ENCODE results near the gene COMMD10. TPM values are rescaled to one million over a fixed set of nuclear protein-coding genes. Genes with fewer than 3 reads are reported as not detected.

Gene COMMD10
- total RNA-seq, 2 experiments from 2014 or later: 21.7 to 24.4 TPM

DNA sequence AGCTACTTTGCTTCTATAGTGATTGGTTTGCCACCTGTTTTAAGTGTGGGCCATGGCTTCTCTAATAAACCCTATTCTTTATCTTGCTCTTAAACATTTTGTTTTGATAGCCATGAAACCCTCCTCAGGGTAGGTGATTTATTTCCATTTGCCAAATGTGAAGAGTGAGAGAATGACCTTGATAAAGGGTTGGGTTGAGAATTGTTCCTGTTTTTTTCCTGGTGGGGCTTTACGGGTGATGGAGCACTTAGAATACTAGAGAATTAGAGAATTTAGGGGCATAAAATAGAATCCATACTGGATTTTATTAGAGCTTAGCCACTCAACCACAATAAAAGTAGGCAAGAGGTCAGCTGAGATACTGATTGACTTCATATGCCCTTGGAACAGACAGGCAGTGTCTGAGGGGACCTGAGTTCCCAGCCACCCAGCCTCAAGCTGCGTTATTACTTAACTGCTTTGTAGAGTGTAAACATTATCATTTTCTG lies 68.9 kb downstream of the COMMD10 start:
- Mint-ChIP-seq H3K4me1 (ENCODE audit: low read depth) (no peaks in the 10 kb centered on the region), H3K9me3 (ENCODE audit: insufficient read depth) (no peaks in the 10 kb centered on the region), H3K4me3 (no peak overlapping the region), H3K36me3 (ENCODE audit: low read depth) (peaks cover 2% of the 10 kb centered on the region), H3K27ac (no peak overlapping the region), H3K27me3 (ENCODE audit: low read depth) (no peaks in the 10 kb centered on the region)
- CTCF ChIA-PET: interaction anchor here (0.6 to 1.3 kb wide), 2 partner anchors 17 to 379 kb away, joined by 3 to 7 read pairs; no protein-coding TSS in a partner anchor
- no peak for ATAC-seq
- no peak for DNase-seq
- POLR2A ChIA-PET: no interaction called here

DNA sequence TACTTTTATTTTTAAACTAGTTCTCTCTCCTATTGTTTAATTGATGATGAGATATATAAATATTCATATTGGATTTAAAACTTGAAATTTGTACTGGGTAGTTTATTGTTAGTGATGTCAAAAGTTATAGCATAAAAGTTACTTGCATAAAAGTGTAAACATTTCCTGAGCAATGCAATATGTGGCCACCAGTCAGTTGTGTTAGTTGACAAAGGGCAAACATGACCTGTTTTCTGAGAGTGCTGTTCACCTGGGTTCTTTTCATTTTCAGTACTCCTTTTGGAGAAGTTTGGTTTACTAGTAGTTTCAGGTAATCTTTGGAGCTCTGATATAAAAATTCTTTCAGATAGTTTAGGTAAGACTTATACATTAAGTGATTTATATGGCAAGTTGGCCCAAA lies 69.4 kb downstream of the COMMD10 start:
- no peaks in the 10 kb centered on the region for H3K27me3 Mint-ChIP-seq (ENCODE audit: low read depth)

DNA sequence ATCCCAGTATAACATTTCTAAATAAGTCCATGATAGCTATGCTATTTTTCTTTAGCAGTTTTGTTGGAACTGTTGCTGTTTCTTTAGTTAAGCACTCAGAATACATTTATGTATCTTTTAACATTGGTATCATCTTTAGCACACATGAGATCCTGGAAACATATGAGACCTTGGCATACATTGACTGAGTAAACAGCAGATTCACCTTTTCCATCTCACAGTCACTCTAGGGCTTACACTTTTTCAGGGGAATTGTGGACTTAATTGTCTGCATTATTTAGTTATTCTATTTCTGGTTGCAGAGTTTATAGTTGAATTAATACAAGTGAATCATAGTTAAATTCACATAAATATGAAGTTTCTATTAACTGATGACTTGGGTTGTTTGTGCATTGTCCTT lies 70.1 kb downstream of the COMMD10 start:
- CTCF ChIA-PET: no interaction called here
- DNase-seq: no peak
- Mint-ChIP-seq H3K27ac (no peak overlapping the region), H3K36me3 (ENCODE audit: low read depth) (no peaks in the 10 kb centered on the region), H3K4me3 (no peak overlapping the region), H3K27me3 (ENCODE audit: low read depth) (no peaks in the 10 kb centered on the region), H3K9me3 (ENCODE audit: insufficient read depth) (no peaks in the 10 kb centered on the region), H3K4me1 (ENCODE audit: low read depth) (no peaks in the 10 kb centered on the region)
- ATAC-seq: no peak
- POLR2A ChIA-PET: no interaction called here

More for the DNA sequence above, 69.4 kb downstream of the COMMD10 start:
- ATAC-seq (no peak), DNase-seq (no peak)
- CTCF ChIA-PET: no interaction called here
- H3K9me3 Mint-ChIP-seq (ENCODE audit: insufficient read depth): no peaks in the 10 kb centered on the region
- no peaks in the 10 kb centered on the region for H3K4me1 Mint-ChIP-seq (ENCODE audit: low read depth)
- H3K4me3 Mint-ChIP-seq: no peak overlapping the region
- no peaks in the 10 kb centered on the region for H3K36me3 Mint-ChIP-seq (ENCODE audit: low read depth)
- H3K27ac Mint-ChIP-seq: no peak overlapping the region
- POLR2A ChIA-PET: no interaction called here

DNA sequence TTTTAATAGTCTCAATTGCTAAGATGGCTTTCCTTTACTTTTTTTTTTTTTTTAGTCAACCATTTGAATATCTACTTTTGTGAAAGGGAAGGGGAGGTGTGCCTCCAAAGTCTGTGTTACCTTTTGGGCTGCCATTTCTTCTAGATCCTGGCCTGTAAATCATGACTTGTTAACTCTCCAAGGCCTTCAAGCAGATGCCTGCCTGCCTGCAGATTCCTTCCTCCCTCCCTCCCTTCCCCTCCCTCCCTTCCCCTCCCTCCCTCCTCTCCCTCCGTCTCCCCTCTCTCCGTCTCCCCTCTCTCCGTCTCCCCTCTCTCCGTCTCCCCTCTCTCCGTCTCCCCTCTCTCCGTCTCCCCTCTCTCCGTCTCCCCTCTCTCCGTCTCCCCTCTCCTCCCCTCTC lies 73.1 kb downstream of the COMMD10 start:
- H3K36me3 Mint-ChIP-seq (ENCODE audit: low read depth): no peaks in the 10 kb centered on the region
- no peaks in the 10 kb centered on the region for H3K27me3 Mint-ChIP-seq (ENCODE audit: low read depth)
- no peak for ATAC-seq
- CTCF ChIA-PET: no interaction called here
- POLR2A ChIA-PET: no interaction called here
- H3K27ac Mint-ChIP-seq: no peak overlapping the region
- H3K4me1 Mint-ChIP-seq (ENCODE audit: low read depth): no peaks in the 10 kb centered on the region
- H3K9me3 Mint-ChIP-seq (ENCODE audit: insufficient read depth): no peaks in the 10 kb centered on the region
- no peak overlapping the region for H3K4me3 Mint-ChIP-seq
- no peak for DNase-seq

DNA sequence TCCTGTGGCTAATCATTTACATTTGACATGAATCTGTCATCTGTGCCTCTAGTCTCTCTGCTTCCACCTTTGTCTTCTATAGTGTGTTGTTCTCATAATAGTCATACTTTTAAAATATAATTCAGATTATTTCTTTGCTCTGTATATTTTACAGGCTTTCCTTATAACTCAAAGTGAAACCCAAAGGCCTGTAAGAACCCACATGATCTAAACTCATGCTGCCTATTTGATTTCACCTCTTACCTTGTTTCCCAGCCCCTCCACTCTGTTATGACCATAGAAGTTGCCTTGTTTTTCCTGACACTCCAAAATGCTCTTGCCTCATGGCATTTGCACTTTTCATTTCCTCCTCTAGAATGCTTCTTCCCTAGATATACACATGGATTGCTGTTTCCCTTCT lies 74.2 kb downstream of the COMMD10 start:
- no peak overlapping the region for H3K27ac Mint-ChIP-seq
- ATAC-seq: no peak
- no peaks in the 10 kb centered on the region for H3K36me3 Mint-ChIP-seq (ENCODE audit: low read depth)
- DNase-seq: no peak
- H3K27me3 Mint-ChIP-seq (ENCODE audit: low read depth): no peaks in the 10 kb centered on the region
- no peak overlapping the region for H3K4me3 Mint-ChIP-seq
- H3K4me1 Mint-ChIP-seq (ENCODE audit: low read depth): no peaks in the 10 kb centered on the region
- CTCF ChIA-PET: no interaction called here
- POLR2A ChIA-PET: no interaction called here
- H3K9me3 Mint-ChIP-seq (ENCODE audit: insufficient read depth): no peaks in the 10 kb centered on the region

DNA sequence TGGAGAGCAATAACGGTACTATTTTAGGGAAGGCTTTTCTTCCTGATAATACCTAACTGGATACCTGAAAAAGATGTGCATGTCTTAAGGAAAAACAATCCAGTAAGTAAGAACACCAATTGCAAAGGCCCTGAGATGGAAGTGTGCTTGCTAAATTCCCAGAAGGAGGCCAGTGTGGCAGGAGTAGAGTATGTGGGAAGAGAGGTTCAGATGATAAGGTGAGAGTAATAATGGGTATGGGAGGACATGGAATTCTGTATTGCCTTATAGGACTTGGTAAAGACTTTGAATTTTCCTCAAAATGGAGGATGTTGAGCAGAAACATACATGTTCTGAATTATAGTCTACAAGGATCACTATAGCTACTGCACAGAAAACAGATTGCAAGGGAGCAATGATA lies 89.3 kb downstream of the COMMD10 start:
- no peak for DNase-seq
- Mint-ChIP-seq H3K27ac (no peak overlapping the region), H3K4me3 (no peak overlapping the region), H3K27me3 (ENCODE audit: low read depth) (no peaks in the 10 kb centered on the region), H3K9me3 (ENCODE audit: insufficient read depth) (peaks cover 5% of the 10 kb centered on the region), H3K36me3 (ENCODE audit: low read depth) (no peaks in the 10 kb centered on the region), H3K4me1 (ENCODE audit: low read depth) (no peaks in the 10 kb centered on the region)
- CTCF ChIA-PET: no interaction called here
- no peak for ATAC-seq
- POLR2A ChIA-PET: no interaction called here

DNA sequence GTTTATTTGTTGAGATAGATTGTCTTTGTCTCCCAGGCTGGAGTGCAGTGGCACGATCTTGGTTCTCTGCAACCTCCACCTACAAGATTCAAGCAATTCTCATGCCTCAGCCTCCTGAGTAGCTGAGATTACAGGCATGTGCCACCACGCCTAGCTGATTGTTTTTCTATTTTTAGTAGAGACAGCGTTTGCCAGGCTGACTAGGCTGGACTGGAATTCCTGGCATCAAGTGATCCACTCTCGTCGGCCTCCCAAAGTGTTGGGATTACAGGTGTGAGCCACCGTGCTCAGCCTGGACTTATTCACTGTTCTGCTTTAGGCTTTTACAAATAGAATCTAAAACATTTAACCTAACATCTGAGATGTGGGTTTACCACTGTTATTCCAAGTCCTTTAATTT lies 91.3 kb downstream of the COMMD10 start:
- CTCF ChIA-PET: no interaction called here
- Mint-ChIP-seq H3K4me3 (no peak overlapping the region), H3K27me3 (ENCODE audit: low read depth) (no peaks in the 10 kb centered on the region), H3K9me3 (ENCODE audit: insufficient read depth) (peaks cover under 1% of the 10 kb centered on the region), H3K4me1 (ENCODE audit: low read depth) (no peaks in the 10 kb centered on the region), H3K36me3 (ENCODE audit: low read depth) (no peaks in the 10 kb centered on the region), H3K27ac (no peak overlapping the region)
- POLR2A ChIA-PET: no interaction called here
- DNase-seq (no peak), ATAC-seq (no peak)

DNA sequence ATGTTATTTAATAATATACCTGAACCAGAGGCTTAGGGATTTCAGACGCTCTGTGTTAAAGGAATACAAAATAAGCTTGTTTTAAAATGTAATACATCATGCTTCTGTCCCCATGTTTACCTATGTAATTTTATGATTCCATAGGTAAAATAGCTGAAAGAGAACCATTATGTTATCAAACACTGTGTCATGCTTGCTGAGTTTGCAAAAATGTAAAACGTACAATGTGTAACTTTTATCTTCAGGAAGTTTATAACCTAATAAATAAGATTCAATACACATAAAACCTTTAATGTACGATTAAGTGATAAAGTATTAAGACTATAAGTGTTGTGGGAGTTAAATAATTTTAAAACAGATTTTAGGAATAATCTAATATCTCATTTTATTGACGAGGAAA lies 94.1 kb downstream of the COMMD10 start:
- Mint-ChIP-seq H3K9me3 (ENCODE audit: insufficient read depth) (no peaks in the 10 kb centered on the region), H3K4me1 (ENCODE audit: low read depth) (no peaks in the 10 kb centered on the region), H3K4me3 (no peak overlapping the region), H3K27ac (no peak overlapping the region), H3K27me3 (ENCODE audit: low read depth) (no peaks in the 10 kb centered on the region), H3K36me3 (ENCODE audit: low read depth) (no peaks in the 10 kb centered on the region)
- ChIA-PET POLR2A (no interaction called here), CTCF (no interaction called here)
- DNase-seq: no peak
- ATAC-seq: no peak

DNA sequence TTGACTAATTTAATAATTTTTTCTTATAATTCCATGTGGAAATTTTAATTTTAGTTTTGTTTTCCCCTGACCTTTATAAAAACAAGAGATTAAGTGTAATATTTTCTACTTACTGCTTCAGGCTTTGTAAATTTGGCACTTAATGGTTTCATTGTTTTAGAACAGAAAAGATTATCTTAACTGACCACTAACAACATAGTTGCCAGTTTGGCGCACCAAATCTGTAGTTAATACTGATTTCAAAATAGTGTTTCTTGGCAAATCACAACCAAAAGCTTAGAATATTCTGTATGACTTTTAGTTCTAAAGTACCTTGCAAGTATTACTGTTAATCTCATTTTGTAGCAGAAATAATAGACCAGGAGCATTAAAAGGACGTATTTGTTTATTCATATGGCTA lies 124.3 kb downstream of the COMMD10 start:
- H3K27me3 Mint-ChIP-seq (ENCODE audit: low read depth): no peaks in the 10 kb centered on the region
- H3K36me3 Mint-ChIP-seq (ENCODE audit: low read depth): no peaks in the 10 kb centered on the region
- DNase-seq (no peak), ATAC-seq (no peak)
- H3K27ac Mint-ChIP-seq: no peak overlapping the region
- ChIA-PET CTCF (no interaction called here), POLR2A (no interaction called here)
- H3K4me1 Mint-ChIP-seq (ENCODE audit: low read depth): no peaks in the 10 kb centered on the region
- H3K9me3 Mint-ChIP-seq (ENCODE audit: insufficient read depth): no peaks in the 10 kb centered on the region
- H3K4me3 Mint-ChIP-seq: no peak overlapping the region

DNA sequence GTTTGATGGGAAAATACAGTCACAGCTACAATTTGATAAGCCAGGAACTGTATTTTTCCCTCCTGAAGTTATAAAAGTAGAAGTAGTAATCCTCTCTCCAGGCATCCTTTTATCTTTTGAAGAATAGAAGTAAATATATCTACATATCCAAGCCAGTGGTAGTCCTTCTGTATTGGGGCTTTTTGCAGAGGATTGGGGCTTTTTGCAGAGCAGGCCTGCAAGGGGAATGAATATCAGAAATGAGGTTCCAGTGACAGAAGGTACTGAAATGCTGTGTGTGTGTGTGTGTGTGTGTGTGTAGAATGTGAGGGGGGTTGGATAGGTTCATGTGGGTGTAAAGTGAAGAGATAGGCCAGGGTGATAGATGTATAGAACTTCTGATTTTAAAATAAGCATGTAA lies 127.4 kb downstream of the COMMD10 start:
- H3K27ac Mint-ChIP-seq: no peak overlapping the region
- no peak overlapping the region for H3K4me3 Mint-ChIP-seq
- no peaks in the 10 kb centered on the region for H3K4me1 Mint-ChIP-seq (ENCODE audit: low read depth)
- CTCF ChIA-PET: no interaction called here
- no peaks in the 10 kb centered on the region for H3K27me3 Mint-ChIP-seq (ENCODE audit: low read depth)
- H3K9me3 Mint-ChIP-seq (ENCODE audit: insufficient read depth): peaks cover 4% of the 10 kb centered on the region
- POLR2A ChIA-PET: no interaction called here
- no peaks in the 10 kb centered on the region for H3K36me3 Mint-ChIP-seq (ENCODE audit: low read depth)
- DNase-seq (no peak), ATAC-seq (no peak)

DNA sequence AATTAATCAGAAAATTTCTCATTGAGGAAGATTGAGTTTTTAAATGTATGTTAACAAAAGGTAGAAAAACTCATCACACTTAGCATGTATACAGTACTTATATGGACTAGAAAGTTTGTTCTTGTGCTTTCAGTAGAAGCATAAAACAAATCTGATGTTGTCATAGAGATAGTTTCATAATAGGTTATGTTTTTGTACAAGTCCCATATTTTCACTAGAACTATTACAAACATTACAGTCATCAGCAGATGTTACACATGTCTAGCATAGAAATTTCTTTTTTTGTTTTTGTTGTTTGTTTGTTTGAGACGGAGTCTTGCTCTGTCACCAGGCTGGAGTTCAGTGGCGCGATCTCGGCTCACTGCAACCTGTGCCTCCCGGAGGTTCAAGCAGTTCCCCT lies 131.4 kb downstream of the COMMD10 start:
- ATAC-seq: no peak
- no peaks in the 10 kb centered on the region for H3K27me3 Mint-ChIP-seq (ENCODE audit: low read depth)
- ChIA-PET CTCF (no interaction called here), POLR2A (no interaction called here)
- DNase-seq: no peak
- H3K36me3 Mint-ChIP-seq (ENCODE audit: low read depth): no peaks in the 10 kb centered on the region
- H3K27ac Mint-ChIP-seq: no peak overlapping the region
- H3K9me3 Mint-ChIP-seq (ENCODE audit: insufficient read depth): peaks cover 4% of the 10 kb centered on the region
- H3K4me3 Mint-ChIP-seq: no peak overlapping the region
- H3K4me1 Mint-ChIP-seq (ENCODE audit: low read depth): no peaks in the 10 kb centered on the region

DNA sequence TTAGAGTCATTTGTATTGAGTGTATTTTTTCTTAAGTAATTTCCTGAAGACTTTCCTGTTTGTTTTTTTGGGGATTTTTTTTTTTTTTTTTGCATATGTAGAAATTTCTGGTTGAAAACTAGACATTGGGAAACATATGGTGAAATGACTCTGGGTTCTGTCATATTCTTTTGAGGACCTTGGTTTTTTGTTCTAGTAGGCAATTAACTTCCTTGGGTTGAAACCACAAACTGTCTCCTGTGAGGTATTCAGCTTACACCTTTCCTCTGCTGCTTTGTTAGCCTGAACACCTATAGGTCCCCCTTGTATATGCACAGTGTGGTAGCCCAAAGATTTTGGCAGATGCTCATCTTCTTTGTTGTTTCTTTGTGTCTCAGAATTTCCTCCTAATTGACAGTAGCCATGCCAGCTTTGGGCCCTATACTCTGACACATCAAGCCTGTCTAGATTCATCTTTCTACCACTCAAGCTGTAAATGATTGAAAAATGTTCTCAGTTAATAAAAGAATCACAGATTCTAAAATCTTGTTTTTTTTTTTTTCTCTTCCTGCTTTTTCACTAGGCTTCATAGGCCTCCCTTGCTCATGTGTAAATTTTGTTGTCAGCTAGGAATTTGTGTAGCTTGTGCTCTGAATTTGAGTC lies 140.6 kb downstream of the COMMD10 start:
- POLR2A ChIA-PET: no interaction called here
- Mint-ChIP-seq H3K27ac (no peak overlapping the region), H3K4me1 (ENCODE audit: low read depth) (peaks cover 4% of the 10 kb centered on the region), H3K4me3 (no peak overlapping the region), H3K36me3 (ENCODE audit: low read depth) (peaks cover 7% of the 10 kb centered on the region), H3K9me3 (ENCODE audit: insufficient read depth) (peaks cover 14% of the 10 kb centered on the region), H3K27me3 (ENCODE audit: low read depth) (no peaks in the 10 kb centered on the region)
- no peak for DNase-seq
- CTCF ChIA-PET: no interaction called here
- ATAC-seq: no peak

DNA sequence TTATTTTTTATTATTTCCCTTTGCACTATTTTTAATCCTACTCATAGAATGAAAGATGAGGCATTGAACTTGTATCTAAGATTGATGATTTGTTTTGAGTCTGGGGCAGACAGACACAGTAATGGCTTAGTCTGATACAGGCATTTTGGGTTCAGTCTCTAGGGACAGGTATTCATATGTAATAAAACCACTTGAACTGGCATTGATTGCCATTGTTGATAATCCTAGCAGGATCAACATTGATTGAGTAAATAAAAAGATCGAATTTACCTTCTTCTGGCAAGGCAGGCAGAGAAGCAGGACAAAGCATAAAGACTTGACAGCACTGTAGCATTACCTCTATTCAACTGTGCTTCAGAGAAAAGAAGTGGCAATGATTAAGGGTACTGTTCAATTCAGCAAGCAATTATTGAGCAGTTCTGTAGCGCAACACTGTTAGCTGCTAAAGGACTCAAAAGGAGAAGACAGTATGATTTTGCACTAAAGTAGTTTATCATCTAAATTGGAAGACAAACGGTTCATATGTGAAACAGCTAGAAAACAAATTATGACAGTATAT lies 144.4 kb downstream of the COMMD10 start:
- DNase-seq: no peak
- Mint-ChIP-seq H3K9me3 (ENCODE audit: insufficient read depth) (peaks cover 11% of the 10 kb centered on the region), H3K36me3 (ENCODE audit: low read depth) (peaks cover 5% of the 10 kb centered on the region), H3K4me3 (no peak overlapping the region), H3K27me3 (ENCODE audit: low read depth) (no peaks in the 10 kb centered on the region), H3K27ac (no peak overlapping the region), H3K4me1 (ENCODE audit: low read depth) (peaks cover 4% of the 10 kb centered on the region)
- POLR2A ChIA-PET: no interaction called here
- no peak for ATAC-seq
- CTCF ChIA-PET: no interaction called here

Measured in activated CD8-positive, alpha-beta T cell treated with anti-CD3 and anti-CD28 coated beads, Interleukin-2, amount 10 ng/mL, durations not matched to agents 7 days and 5 days (primary cell).